ENCODE data around the gene UACA.

DNA sequence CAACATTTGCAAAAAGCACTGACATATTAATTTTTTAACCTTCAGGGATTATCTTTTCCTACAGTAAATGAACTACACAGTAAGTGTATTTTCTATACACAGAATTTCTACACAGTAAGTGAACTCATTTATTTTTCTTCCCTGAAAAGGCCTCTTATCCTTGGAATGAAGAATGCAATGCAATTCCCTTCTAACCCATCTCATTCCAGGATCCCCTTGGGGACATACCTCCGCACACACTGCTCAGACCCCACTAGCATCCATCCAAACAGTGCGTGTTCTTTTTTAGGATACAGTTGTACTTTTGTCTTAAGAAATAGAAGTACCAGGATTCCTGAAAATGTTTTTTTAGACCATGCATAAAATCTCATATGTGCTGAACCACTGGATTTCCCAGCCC is 152.8 kb downstream of the UACA start:
- TF ChIP-seq, protein P1, sequence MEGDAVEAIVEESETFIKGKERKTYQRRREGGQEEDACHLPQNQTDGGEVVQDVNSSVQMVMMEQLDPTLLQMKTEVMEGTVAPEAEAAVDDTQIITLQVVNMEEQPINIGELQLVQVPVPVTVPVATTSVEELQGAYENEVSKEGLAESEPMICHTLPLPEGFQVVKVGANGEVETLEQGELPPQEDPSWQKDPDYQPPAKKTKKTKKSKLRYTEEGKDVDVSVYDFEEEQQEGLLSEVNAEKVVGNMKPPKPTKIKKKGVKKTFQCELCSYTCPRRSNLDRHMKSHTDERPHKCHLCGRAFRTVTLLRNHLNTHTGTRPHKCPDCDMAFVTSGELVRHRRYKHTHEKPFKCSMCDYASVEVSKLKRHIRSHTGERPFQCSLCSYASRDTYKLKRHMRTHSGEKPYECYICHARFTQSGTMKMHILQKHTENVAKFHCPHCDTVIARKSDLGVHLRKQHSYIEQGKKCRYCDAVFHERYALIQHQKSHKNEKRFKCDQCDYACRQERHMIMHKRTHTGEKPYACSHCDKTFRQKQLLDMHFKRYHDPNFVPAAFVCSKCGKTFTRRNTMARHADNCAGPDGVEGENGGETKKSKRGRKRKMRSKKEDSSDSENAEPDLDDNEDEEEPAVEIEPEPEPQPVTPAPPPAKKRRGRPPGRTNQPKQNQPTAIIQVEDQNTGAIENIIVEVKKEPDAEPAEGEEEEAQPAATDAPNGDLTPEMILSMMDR (IDR thresholded peaks at IDR 0.05): no peak
- TF ChIP-seq EP300 (IDR thresholded peaks at IDR 0.05) (no peak), POLR2A (IDR thresholded peaks at IDR 0.05) (no peak), POLR2AphosphoS5 (IDR thresholded peaks at IDR 0.05) (no peak)
